WTC11 (cell line): ENCODE data around the gene COL4A2.

ENCODE experiments used
- ESRRA ChIP-seq: sonication (generic); formaldehyde crosslinking; IDR thresholded peaks from 2 replicates; pipeline ENCODE4 v1.8.1; 2022; ENCODE audit warnings: mild to moderate bottlenecking, missing genetic modification reagents, borderline replicate concordance
- JUN ChIP-seq: sonication (generic); formaldehyde crosslinking; IDR thresholded peaks from 2 replicates; pipeline ENCODE4 v1.8.0; 2023; ENCODE audit warnings: mild to moderate bottlenecking, missing genetic modification reagents
- RELA ChIP-seq: sonication (generic); formaldehyde crosslinking; IDR thresholded peaks from 2 replicates; pipeline ENCODE4 v1.8.1; 2022; ENCODE audit warnings: missing genetic modification reagents, mild to moderate bottlenecking, borderline replicate concordance
- SMAD3 ChIP-seq: sonication (generic); formaldehyde crosslinking; IDR thresholded peaks from 2 replicates; pipeline ENCODE4 v1.8.0; 2022; ENCODE audit warnings: missing genetic modification reagents, mild to moderate bottlenecking, borderline replicate concordance
- ZNF263 ChIP-seq: sonication (generic); formaldehyde crosslinking; IDR thresholded peaks from 2 replicates; pipeline ENCODE4 v1.8.1; 2022; ENCODE audit warnings: low read depth, mild to moderate bottlenecking, moderate library complexity, missing genetic modification reagents
- TF ChIP-seq, protein P1 (sequence below): sonication (generic); formaldehyde crosslinking; conservative IDR thresholded peaks from 2 replicates; pipeline ENCODE4 v1.8.1; 2022; ENCODE audit warnings: mild to moderate bottlenecking, missing genetic modification reagents
- TF ChIP-seq, protein P2 (sequence below): fragments of 200-600 bp; IDR thresholded peaks from 2 replicates; pipeline ENCODE4 v1.8.0; 2022; ENCODE audit warnings: antibody characterized with exemption
- TF ChIP-seq, protein P3 (sequence below): sonication (generic); formaldehyde crosslinking; IDR thresholded peaks from 2 replicates; pipeline ENCODE4 v1.8.1; 2023; ENCODE audit warnings: mild to moderate bottlenecking, missing genetic modification reagents, moderate library complexity
- TF ChIP-seq, protein P4 (sequence below): sonication (generic); formaldehyde crosslinking; IDR thresholded peaks from 2 replicates; pipeline ENCODE4 v1.8.1; 2023; ENCODE audit warnings: mild to moderate bottlenecking, missing genetic modification reagents, moderate library complexity
- TF ChIP-seq, protein P5 (sequence below): sonication (generic); formaldehyde crosslinking; IDR thresholded peaks from 2 replicates; pipeline ENCODE4 v1.8.1; 2023; ENCODE audit warnings: mild to moderate bottlenecking, missing genetic modification reagents
- TF ChIP-seq, protein P6 (sequence below): sonication (generic); formaldehyde crosslinking; IDR thresholded peaks from 2 replicates; pipeline ENCODE4 v1.8.1; 2022; ENCODE audit warnings: missing genetic modification reagents, borderline replicate concordance
- TF ChIP-seq, protein P7 (sequence below): fragments of 250-450 bp; sonication (Bioruptor Pico); IDR thresholded peaks from 2 replicates; pipeline ENCODE4 v1.9.0; 2021; ENCODE audit warnings: mild to moderate bottlenecking

DNA sequence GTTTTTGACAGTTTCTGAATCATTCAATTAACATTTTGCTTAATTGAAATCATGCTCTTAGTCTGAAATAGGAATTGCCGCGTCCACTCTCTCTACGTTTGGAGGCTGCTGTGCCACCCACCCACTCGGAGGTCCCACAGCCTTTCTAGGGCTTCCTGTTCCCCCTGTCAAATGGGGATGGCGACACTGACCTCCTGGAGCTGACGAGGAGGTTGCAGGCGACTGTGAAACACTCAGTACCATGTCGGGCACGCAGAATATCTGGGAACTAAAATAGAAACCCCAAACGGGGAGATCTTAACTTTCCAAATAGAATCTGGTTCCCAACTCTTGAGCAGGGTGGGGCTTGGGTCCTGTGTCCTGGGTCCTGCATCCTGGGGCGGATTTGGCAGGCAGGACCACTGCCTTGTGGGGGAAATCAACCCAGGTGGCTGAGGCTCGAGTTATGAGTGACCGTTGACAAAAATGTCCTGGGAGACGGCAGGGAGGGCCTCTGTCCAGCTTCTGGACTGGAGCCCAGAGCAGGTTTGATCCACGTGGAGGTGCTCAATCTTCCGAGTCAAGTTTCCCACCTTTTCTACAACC is 129.8 kb downstream of the COL4A2 start:
- TF ChIP-seq ZNF263 (CRISPR knock-in tag) (no peak), JUN (CRISPR knock-in tag) (no peak), RELA (no peak), SMAD3 (no peak), ESRRA (CRISPR knock-in tag) (no peak)
- TF ChIP-seq, protein P1, sequence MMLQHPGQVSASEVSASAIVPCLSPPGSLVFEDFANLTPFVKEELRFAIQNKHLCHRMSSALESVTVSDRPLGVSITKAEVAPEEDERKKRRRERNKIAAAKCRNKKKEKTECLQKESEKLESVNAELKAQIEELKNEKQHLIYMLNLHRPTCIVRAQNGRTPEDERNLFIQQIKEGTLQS (CRISPR knock-in tag) = no peak
- TF ChIP-seq, protein P2, sequence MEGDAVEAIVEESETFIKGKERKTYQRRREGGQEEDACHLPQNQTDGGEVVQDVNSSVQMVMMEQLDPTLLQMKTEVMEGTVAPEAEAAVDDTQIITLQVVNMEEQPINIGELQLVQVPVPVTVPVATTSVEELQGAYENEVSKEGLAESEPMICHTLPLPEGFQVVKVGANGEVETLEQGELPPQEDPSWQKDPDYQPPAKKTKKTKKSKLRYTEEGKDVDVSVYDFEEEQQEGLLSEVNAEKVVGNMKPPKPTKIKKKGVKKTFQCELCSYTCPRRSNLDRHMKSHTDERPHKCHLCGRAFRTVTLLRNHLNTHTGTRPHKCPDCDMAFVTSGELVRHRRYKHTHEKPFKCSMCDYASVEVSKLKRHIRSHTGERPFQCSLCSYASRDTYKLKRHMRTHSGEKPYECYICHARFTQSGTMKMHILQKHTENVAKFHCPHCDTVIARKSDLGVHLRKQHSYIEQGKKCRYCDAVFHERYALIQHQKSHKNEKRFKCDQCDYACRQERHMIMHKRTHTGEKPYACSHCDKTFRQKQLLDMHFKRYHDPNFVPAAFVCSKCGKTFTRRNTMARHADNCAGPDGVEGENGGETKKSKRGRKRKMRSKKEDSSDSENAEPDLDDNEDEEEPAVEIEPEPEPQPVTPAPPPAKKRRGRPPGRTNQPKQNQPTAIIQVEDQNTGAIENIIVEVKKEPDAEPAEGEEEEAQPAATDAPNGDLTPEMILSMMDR = no peak
- TF ChIP-seq, protein P3, sequence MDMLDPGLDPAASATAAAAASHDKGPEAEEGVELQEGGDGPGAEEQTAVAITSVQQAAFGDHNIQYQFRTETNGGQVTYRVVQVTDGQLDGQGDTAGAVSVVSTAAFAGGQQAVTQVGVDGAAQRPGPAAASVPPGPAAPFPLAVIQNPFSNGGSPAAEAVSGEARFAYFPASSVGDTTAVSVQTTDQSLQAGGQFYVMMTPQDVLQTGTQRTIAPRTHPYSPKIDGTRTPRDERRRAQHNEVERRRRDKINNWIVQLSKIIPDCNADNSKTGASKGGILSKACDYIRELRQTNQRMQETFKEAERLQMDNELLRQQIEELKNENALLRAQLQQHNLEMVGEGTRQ = no peak
- TF ChIP-seq, protein P4, sequence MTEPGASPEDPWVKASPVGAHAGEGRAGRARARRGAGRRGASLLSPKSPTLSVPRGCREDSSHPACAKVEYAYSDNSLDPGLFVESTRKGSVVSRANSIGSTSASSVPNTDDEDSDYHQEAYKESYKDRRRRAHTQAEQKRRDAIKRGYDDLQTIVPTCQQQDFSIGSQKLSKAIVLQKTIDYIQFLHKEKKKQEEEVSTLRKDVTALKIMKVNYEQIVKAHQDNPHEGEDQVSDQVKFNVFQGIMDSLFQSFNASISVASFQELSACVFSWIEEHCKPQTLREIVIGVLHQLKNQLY (CRISPR knock-in tag) = no peak
- TF ChIP-seq, protein P5, sequence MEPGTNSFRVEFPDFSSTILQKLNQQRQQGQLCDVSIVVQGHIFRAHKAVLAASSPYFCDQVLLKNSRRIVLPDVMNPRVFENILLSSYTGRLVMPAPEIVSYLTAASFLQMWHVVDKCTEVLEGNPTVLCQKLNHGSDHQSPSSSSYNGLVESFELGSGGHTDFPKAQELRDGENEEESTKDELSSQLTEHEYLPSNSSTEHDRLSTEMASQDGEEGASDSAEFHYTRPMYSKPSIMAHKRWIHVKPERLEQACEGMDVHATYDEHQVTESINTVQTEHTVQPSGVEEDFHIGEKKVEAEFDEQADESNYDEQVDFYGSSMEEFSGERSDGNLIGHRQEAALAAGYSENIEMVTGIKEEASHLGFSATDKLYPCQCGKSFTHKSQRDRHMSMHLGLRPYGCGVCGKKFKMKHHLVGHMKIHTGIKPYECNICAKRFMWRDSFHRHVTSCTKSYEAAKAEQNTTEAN (CRISPR knock-in tag) = no peak
- TF ChIP-seq, protein P6, sequence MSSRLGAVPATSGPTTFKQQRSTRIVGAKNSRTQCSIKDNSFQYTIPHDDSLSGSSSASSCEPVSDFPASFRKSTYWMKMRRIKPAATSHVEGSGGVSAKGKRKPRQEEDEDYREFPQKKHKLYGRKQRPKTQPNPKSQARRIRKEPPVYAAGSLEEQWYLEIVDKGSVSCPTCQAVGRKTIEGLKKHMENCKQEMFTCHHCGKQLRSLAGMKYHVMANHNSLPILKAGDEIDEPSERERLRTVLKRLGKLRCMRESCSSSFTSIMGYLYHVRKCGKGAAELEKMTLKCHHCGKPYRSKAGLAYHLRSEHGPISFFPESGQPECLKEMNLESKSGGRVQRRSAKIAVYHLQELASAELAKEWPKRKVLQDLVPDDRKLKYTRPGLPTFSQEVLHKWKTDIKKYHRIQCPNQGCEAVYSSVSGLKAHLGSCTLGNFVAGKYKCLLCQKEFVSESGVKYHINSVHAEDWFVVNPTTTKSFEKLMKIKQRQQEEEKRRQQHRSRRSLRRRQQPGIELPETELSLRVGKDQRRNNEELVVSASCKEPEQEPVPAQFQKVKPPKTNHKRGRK (CRISPR knock-in tag) = no peak
- TF ChIP-seq, protein P7, sequence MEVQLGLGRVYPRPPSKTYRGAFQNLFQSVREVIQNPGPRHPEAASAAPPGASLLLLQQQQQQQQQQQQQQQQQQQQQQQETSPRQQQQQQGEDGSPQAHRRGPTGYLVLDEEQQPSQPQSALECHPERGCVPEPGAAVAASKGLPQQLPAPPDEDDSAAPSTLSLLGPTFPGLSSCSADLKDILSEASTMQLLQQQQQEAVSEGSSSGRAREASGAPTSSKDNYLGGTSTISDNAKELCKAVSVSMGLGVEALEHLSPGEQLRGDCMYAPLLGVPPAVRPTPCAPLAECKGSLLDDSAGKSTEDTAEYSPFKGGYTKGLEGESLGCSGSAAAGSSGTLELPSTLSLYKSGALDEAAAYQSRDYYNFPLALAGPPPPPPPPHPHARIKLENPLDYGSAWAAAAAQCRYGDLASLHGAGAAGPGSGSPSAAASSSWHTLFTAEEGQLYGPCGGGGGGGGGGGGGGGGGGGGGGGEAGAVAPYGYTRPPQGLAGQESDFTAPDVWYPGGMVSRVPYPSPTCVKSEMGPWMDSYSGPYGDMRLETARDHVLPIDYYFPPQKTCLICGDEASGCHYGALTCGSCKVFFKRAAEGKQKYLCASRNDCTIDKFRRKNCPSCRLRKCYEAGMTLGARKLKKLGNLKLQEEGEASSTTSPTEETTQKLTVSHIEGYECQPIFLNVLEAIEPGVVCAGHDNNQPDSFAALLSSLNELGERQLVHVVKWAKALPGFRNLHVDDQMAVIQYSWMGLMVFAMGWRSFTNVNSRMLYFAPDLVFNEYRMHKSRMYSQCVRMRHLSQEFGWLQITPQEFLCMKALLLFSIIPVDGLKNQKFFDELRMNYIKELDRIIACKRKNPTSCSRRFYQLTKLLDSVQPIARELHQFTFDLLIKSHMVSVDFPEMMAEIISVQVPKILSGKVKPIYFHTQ (CRISPR knock-in tag) = no peak
